ENCODE measurements around the gene EFHB. TPM values are rescaled to one million over a fixed set of nuclear protein-coding genes. Genes with fewer than 3 reads are reported as not detected.

The EFHB gene
- total and polyA plus RNA-seq, 2 donors from 2014 or later, result 2.1 to 3.5 TPM

DNA sequence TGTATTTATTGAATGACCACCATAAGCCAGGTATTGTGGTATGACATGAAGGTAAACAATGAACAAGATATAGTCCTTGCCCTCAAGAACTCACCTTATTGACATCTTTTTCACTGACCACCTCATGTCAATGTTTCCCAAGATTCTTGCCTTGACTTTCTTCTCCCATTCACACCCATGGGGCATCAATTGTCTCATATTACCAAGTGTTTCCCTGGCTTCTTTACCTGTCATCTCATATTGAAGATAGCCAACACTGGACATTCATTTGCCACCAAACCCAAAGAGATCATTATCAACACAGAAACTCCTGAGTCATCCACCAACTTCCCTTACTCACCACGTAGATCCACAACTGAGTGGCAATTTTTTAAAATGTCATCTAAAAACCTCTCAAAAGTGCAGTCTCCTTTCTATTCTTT is 2.2 kb downstream of the EFHB start:
- no peaks in the 10 kb centered on the region for H3K4me1 ChIP-seq (ENCODE audit: control insufficient read depth in 2 of 3, insufficient read depth in 2 of 3, low read depth in 1 of 3, low read length in 3 of 3)
- no peak overlapping the region for H3K9ac ChIP-seq (ENCODE audit: low read length in 3 of 3)
- H3K27ac ChIP-seq (ENCODE audit: low read depth in 2 of 2, low read length in 2 of 2), result no peak overlapping the region
- FAIRE-seq (no peak), DNase-seq (no peak)
- H3K27me3 ChIP-seq (ENCODE audit: control insufficient read depth, insufficient read depth, low read length), result no peaks in the 10 kb centered on the region
- H3K36me3 ChIP-seq (ENCODE audit: control insufficient read depth in 2 of 3, insufficient read depth in 3 of 3, low read length in 3 of 3), result no peaks in the 10 kb centered on the region
- no peaks in the 10 kb centered on the region for H3K9me3 ChIP-seq (ENCODE audit: control insufficient read depth in 2 of 3, insufficient read depth in 1 of 3, low read length in 3 of 3)
- TF ChIP-seq CTCF (IDR thresholded peaks at IDR 0.05; ENCODE audit: borderline replicate concordance, extremely low read depth, insufficient read depth), result no peak
- no peak overlapping the region for H3K4me3 ChIP-seq (ENCODE audit: low read length in 3 of 3)
- intact Hi-C loops (cut with DNase I), result no loop called here

- Histone ChIP-seq H3K9ac (ENCODE audit: low read length in 3 of 3) (no peak overlapping the region), H3K36me3 (ENCODE audit: control insufficient read depth in 2 of 3, insufficient read depth in 3 of 3, low read length in 3 of 3) (no peaks in the 10 kb centered on the region), H3K4me1 (ENCODE audit: control insufficient read depth in 2 of 3, insufficient read depth in 2 of 3, low read depth in 1 of 3, low read length in 3 of 3) (no peaks in the 10 kb centered on the region), H3K27me3 (ENCODE audit: control insufficient read depth, insufficient read depth, low read length) (no peaks in the 10 kb centered on the region), H3K4me3 (ENCODE audit: low read length in 3 of 3) (no peak overlapping the region), H3K27ac (ENCODE audit: low read depth in 2 of 2, low read length in 2 of 2) (no peak overlapping the region), H3K9me3 (ENCODE audit: control insufficient read depth in 2 of 3, insufficient read depth in 1 of 3, low read length in 3 of 3) (no peaks in the 10 kb centered on the region)
- intact Hi-C loops (cut with DNase I), result no loop called here
- DNase-seq (no peak), FAIRE-seq (no peak)
- no peak for TF ChIP-seq CTCF (IDR thresholded peaks at IDR 0.05; ENCODE audit: borderline replicate concordance, extremely low read depth, insufficient read depth)
These were observed 2.8 kb downstream of the EFHB start for GRCh38 chr3:19931180-19931692.

DNA sequence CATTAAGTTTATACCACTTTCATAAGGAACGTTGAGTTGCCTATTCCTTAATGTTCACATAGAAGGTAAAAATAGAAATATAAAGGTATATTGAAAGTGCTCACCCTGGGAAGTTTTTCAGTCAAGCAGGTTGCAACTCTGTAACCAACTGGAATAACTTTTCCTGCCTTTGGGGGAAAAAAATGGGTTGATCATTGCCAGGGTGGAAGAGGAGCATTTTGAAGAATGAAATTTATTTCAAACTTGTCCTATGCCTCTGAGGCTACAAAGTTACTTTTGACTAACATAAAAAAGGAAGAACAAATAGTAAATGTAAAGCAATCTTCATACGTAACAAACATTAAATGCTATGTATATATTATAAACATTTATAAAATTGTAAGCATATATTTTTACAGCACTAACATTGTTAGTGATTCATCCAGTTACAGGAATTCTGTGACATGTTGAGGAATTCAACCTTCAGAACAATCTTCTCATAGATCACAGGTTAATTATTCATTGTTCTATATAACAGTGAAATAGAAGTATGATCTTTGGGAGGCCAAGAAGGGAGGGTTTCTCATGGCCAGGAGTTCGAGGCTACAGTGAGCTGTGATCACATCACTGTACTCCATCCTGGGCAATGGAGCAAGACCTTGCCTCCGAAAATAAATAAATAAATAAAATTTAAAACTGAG is 13.5 kb downstream of the EFHB start:
- Histone ChIP-seq H3K27me3 (ENCODE audit: control insufficient read depth, insufficient read depth, low read length) (no peaks in the 10 kb centered on the region), H3K27ac (ENCODE audit: low read depth in 2 of 2, low read length in 2 of 2) (no peak overlapping the region), H3K9me3 (ENCODE audit: control insufficient read depth in 2 of 3, insufficient read depth in 1 of 3, low read length in 3 of 3) (no peaks in the 10 kb centered on the region), H3K36me3 (ENCODE audit: control insufficient read depth in 2 of 3, insufficient read depth in 3 of 3, low read length in 3 of 3) (no peaks in the 10 kb centered on the region), H3K4me3 (ENCODE audit: low read length in 3 of 3) (no peak overlapping the region), H3K9ac (ENCODE audit: low read length in 3 of 3) (no peak overlapping the region), H3K4me1 (ENCODE audit: control insufficient read depth in 2 of 3, insufficient read depth in 2 of 3, low read depth in 1 of 3, low read length in 3 of 3) (no peaks in the 10 kb centered on the region)
- intact Hi-C loops (cut with DNase I), result no loop called here
- DNase-seq (no peak), FAIRE-seq (no peak)
- no peak for TF ChIP-seq CTCF (IDR thresholded peaks at IDR 0.05; ENCODE audit: borderline replicate concordance, extremely low read depth, insufficient read depth)
